OCI-LY7 (cell line): ENCODE measurements around the gene C1orf35. TPM values are rescaled to one million over a fixed set of nuclear protein-coding genes. Genes with fewer than 3 reads are reported as not detected.

ENCODE experiments used
- BruUV-seq: library from RNA; stranded (reverse); fragments of 400-500 nt; replicated peaks from 2 replicates; lab custom pipeline; 2021; lab: Mats Ljungman, UMichigan
- CTCF ChIA-PET: fragments of 300-600 bp; sonication (Branson Sonifier 250); formaldehyde crosslinking; loops from one replicate; lab custom pipeline; 2022; ENCODE audit warnings: antibody characterized with exemption; ENCODE audit not compliant: unreplicated experiment; lab: Charles Lee
- POLR2A ChIA-PET: fragments of 300-600 bp; sonication (Branson Sonifier 250); formaldehyde crosslinking; loops from one replicate; lab custom pipeline; 2022; ENCODE audit warnings: antibody characterized with exemption; lab: Charles Lee
- DNase-seq: peaks from one replicate; pipeline ENCODE4 v3.0.0-alpha.2; 2015; ENCODE audit warnings: low spot score
- H2AFZ ChIP-seq: fragments of 200-600 bp; sonication (generic), shearing (Covaris generic); 2 replicates; pipeline ENCODE4 v1.6.1; 2014; ENCODE audit warnings: mild to moderate bottlenecking, antibody characterized with exemption, low read length, moderate library complexity
- H3K27ac ChIP-seq: fragments of 200-600 bp; sonication (generic); 2 replicates; pipeline ENCODE4 v1.5.1; 2014; ENCODE audit warnings: mixed run types, low read depth, mild to moderate bottlenecking, moderate library complexity, low read length, inconsistent platforms; ENCODE audit not compliant: poor library complexity, severe bottlenecking
- H3K36me3 ChIP-seq: fragments of 200-600 bp; sonication (generic); 2 replicates; pipeline ENCODE4 v1.6.1; 2014; ENCODE audit warnings: mild to moderate bottlenecking, antibody characterized with exemption, low read length, moderate library complexity, mixed read lengths; ENCODE audit not compliant: insufficient read depth
- H3K4me1 ChIP-seq: fragments of 200-600 bp; sonication (generic); 2 replicates; pipeline ENCODE4 v1.5.1; 2014; ENCODE audit warnings: mild to moderate bottlenecking, low read length; ENCODE audit not compliant: insufficient read depth, poor library complexity, severe bottlenecking
- H3K4me2 ChIP-seq: fragments of 200-600 bp; sonication (generic); 2 replicates; pipeline ENCODE4 v1.6.1; 2014; ENCODE audit warnings: mild to moderate bottlenecking, low read length
- H3K4me3 ChIP-seq: fragments of 200-600 bp; sonication (generic); 2 replicates; pipeline ENCODE4 v1.5.1; 2014; ENCODE audit warnings: mild to moderate bottlenecking, low read depth, low read length; ENCODE audit not compliant: poor library complexity, severe bottlenecking
- H3K79me2 ChIP-seq: fragments of 200-600 bp; sonication (generic); 2 replicates; pipeline ENCODE4 v1.6.1; 2016; ENCODE audit warnings: low read depth, mild to moderate bottlenecking, low read length, moderate library complexity, mixed read lengths; ENCODE audit not compliant: insufficient read depth
- H3K9me2 ChIP-seq: fragments of 200-600 bp; sonication (generic); 2 replicates; pipeline ENCODE4 v1.6.1; 2016; ENCODE audit warnings: mild to moderate bottlenecking, low read length, mixed read lengths; ENCODE audit not compliant: insufficient read depth
- H3K9me3 ChIP-seq: fragments of 200-600 bp; sonication (generic); 2 replicates; pipeline ENCODE4 v1.6.1; 2014; ENCODE audit warnings: mild to moderate bottlenecking, mixed run types, low read length, mixed read lengths
- H4K20me1 ChIP-seq: fragments of 200-600 bp; sonication (generic); 2 replicates; pipeline ENCODE4 v1.6.1; 2014; ENCODE audit warnings: mild to moderate bottlenecking, antibody characterized with exemption, low read length, moderate library complexity, mixed read lengths; ENCODE audit not compliant: insufficient read depth
- CTCF ChIP-seq: fragments of 200-600 bp; sonication (generic); conservative IDR thresholded peaks from 2 replicates; pipeline ENCODE4 v1.5.1; 2014; ENCODE audit warnings: mild to moderate bottlenecking, antibody characterized with exemption, low read length, moderate library complexity, mixed read lengths
- EZH2phosphoT487 ChIP-seq: fragments of 200-600 bp; sonication (generic); IDR thresholded peaks from 2 replicates; pipeline ENCODE4 v1.6.1; 2018; ENCODE audit warnings: low read depth, borderline replicate concordance, mild to moderate bottlenecking, mixed run types, antibody characterized with exemption, low read length, moderate library complexity, mixed read lengths
- intact Hi-C: fragments of 100-400 bp; cut with micrococcal nuclease; formaldehyde crosslinking; loops from one replicate; pipeline ENCODE4 v1.10.0; 2022; ENCODE audit not compliant: unreplicated experiment
- total RNA-seq, 2 experiments: library from RNA; depleted of rRNA in 1 of 2; stranded (reverse); fragments of >200 nt in 1 of 2; shearing (Covaris generic) in 1 of 2; gene quantifications; 2 replicates each; pipeline ENCODE4 v1.2.3, GENCODE V29; 2014 to 2022

C1orf35 gene
- total RNA-seq, 2 experiments from 2014 or later, result 30.7 to 33.3 TPM

GRCh38 chr1:228089519-228090380 is 13.4 kb downstream of the C1orf35 start:
- CTCF ChIA-PET, result no interaction called here
- intact Hi-C loops, result no loop called here
- Histone ChIP-seq H4K20me1 (peaks cover 67% of the 10 kb centered on the region), H3K27ac (no peak overlapping the region), H3K4me3 (peak overlapping the region; percentile 27), H3K9me2 (no peaks in the 10 kb centered on the region), H3K79me2 (peaks cover 100% of the 10 kb centered on the region), H3K36me3 (peaks cover 94% of the 10 kb centered on the region), H3K4me2 (peak overlapping the region; percentile 48), H3K9me3 (peaks cover 18% of the 10 kb centered on the region), H3K4me1 (peaks cover 57% of the 10 kb centered on the region), H2AFZ (no peak overlapping the region)
- DNase-seq, result peak; percentile 54
- no TSS peak for BruUV-seq
- TF ChIP-seq EZH2phosphoT487 (no peak), CTCF (no peak)
- POLR2A ChIA-PET, result interaction anchor here (0.7 kb wide), 1 partner anchor 36 kb away, joined by 3 read pairs; no protein-coding TSS in a partner anchor

GRCh38 chr1:228088586-228089498 is 14.3 kb downstream of the C1orf35 start:
- Histone ChIP-seq H2AFZ (no peak overlapping the region), H3K4me2 (peak overlapping the region; percentile 48), H3K9me2 (no peaks in the 10 kb centered on the region), H3K36me3 (peaks cover 94% of the 10 kb centered on the region), H3K4me1 (peaks cover 64% of the 10 kb centered on the region), H3K9me3 (peaks cover 8% of the 10 kb centered on the region; the same call in 1 of the 2 replicates), H4K20me1 (peaks cover 72% of the 10 kb centered on the region), H3K27ac (no peak overlapping the region), H3K4me3 (peak overlapping the region; percentile 27), H3K79me2 (peaks cover 100% of the 10 kb centered on the region)
- ChIA-PET POLR2A (interaction anchor here (0.7 kb wide), 1 partner anchor 37 kb away, joined by 3 read pairs; no protein-coding TSS in a partner anchor), CTCF (no interaction called here)
- BruUV-seq, result no TSS peak
- no peak for DNase-seq
- TF ChIP-seq EZH2phosphoT487 (no peak), CTCF (no peak)
- intact Hi-C loops, result no loop called here
